ENCODE data around the gene TSPOAP1.

TSPOAP1 gene

DNA sequence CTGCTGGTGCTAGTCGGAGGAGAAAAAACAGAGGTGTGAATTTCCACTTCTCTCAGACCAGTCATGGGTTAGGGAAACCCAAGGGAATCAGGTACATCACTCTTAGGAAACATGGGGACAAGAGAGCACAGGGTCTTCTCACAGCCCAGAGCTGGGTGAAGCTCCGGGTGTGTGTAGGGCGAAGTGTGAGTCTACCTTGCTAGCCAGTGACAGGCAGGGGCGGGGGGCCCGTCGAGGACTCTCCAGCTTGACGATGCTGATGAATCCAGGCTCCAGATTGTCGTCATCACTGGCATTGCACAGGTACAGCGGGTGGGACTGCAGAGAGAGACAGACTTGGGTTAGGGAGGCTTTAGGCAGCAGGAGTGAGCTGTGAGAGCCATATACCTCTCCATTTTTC, 42.1 kb upstream of the TSPOAP1 start:
- H3K27me3 ChIP-seq (ENCODE audit: control insufficient read depth in 5 of 5, insufficient read depth in 4 of 5, low read length in 5 of 5): peaks cover 0 to 2% (median 0%) of the 10 kb centered on the region in 5 donors
- no peak overlapping the region for H3K27ac ChIP-seq (ENCODE audit: low read depth, low read length)
- no peaks in the 10 kb centered on the region for H3K9me3 ChIP-seq (ENCODE audit: control insufficient read depth in 5 of 5, low read length in 5 of 5)
- no peak overlapping the region for H3K9ac ChIP-seq (ENCODE audit: low read length in 5 of 5)
- H3K4me1 ChIP-seq (ENCODE audit: control insufficient read depth in 5 of 5, insufficient read depth in 5 of 5, low read length in 5 of 5): no peaks in the 10 kb centered on the region
- no peaks in the 10 kb centered on the region for H3K36me3 ChIP-seq (ENCODE audit: control insufficient read depth in 5 of 5, insufficient read depth in 5 of 5, low read length in 5 of 5)
- H3K4me3 ChIP-seq (ENCODE audit: low read depth in 1 of 5, low read length in 5 of 5): no peak overlapping the region

DNA sequence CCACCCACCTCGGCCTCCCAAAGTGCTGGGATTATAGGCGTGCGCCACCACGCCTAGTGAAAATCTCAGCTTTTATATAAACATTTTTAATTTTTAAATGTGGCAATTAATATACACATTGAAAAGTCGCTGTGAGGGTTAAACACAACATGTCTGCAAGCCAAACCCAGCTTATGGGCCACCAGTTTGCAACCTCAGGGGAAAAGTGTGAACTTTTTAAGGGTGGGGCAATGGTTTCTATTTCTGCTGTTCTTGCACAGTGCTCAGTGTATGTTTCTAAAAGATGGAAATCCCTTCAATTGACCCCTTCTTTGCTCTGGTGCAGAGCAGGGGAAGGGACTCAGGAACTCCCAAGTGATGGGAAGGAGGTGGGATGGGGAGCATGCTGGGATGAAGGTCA, 41.7 kb upstream of the TSPOAP1 start:
- Histone ChIP-seq H3K27ac (ENCODE audit: low read depth, low read length) (no peak overlapping the region), H3K27me3 (ENCODE audit: control insufficient read depth in 5 of 5, insufficient read depth in 4 of 5, low read length in 5 of 5) (peaks cover 0 to 2% (median 0%) of the 10 kb centered on the region in 5 donors), H3K4me1 (ENCODE audit: control insufficient read depth in 5 of 5, insufficient read depth in 5 of 5, low read length in 5 of 5) (no peaks in the 10 kb centered on the region), H3K4me3 (ENCODE audit: low read depth in 1 of 5, low read length in 5 of 5) (no peak overlapping the region), H3K9ac (ENCODE audit: low read length in 5 of 5) (no peak overlapping the region), H3K36me3 (ENCODE audit: control insufficient read depth in 5 of 5, insufficient read depth in 5 of 5, low read length in 5 of 5) (no peaks in the 10 kb centered on the region), H3K9me3 (ENCODE audit: control insufficient read depth in 5 of 5, low read length in 5 of 5) (no peaks in the 10 kb centered on the region)

DNA sequence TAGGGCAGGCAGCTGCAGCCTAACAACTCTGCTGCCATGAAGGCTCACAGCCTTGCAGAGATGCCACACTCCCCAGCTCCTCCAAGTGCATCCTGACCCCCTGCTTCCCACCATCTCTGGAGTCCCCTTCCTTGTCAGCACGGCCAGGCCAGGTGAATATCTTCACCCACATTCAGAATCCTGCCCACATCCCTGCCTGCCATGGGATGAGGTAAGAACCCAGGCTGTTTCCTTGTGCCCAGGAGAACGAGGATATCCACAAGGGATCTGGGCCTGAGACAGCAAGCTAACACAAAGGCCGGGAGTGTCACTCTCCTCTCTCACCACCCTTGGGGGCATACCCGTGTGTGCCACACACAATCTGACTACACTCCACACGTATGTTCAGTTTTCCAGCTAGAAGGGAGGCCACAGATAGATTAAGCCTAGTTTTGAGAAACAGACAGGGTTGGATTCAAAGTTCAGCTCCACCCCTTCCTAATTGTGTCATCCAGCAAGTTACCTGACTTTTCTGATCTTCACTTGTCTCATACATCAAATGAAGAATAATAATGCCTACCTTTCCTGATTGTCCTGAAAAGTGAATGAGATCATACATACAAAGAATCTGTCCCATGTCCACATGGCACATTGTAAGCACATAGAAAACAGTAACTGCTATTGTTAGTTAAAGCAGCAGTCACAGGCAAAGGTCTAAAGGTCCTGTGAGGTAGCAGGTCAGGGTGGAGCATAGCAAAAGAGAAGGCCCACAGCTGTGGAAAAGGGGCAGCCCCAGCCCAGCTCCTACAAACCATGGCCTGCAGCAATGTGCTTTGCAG, 40.8 kb upstream of the TSPOAP1 start:
- no peak overlapping the region for H3K4me3 ChIP-seq (ENCODE audit: low read depth in 1 of 5, low read length in 5 of 5)
- H3K9me3 ChIP-seq (ENCODE audit: control insufficient read depth in 5 of 5, low read length in 5 of 5): no peaks in the 10 kb centered on the region
- H3K27ac ChIP-seq (ENCODE audit: low read depth, low read length): no peak overlapping the region
- H3K36me3 ChIP-seq (ENCODE audit: control insufficient read depth in 5 of 5, insufficient read depth in 5 of 5, low read length in 5 of 5): no peaks in the 10 kb centered on the region
- H3K27me3 ChIP-seq (ENCODE audit: control insufficient read depth in 5 of 5, insufficient read depth in 4 of 5, low read length in 5 of 5): peaks cover 0 to 3% (median under 1%) of the 10 kb centered on the region in 5 donors
- no peaks in the 10 kb centered on the region for H3K4me1 ChIP-seq (ENCODE audit: control insufficient read depth in 5 of 5, insufficient read depth in 5 of 5, low read length in 5 of 5)
- no peak overlapping the region for H3K9ac ChIP-seq (ENCODE audit: low read length in 5 of 5)

DNA sequence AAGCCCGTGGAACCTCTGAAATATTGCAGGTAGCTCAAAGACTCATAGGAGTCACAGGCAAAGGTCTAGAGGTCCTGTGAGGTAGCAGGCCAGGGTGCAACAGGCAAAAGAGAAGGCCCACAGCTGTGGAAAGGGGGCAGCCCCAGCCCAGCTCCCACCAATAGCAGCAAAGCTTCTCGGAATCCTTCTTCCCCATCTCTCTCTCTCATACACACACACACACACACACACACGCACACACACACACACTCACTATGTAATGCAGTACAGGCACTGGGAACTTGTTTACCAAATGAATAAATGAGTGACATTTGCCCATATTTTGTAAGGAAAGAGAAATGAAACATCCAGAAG, 40.2 kb upstream of the TSPOAP1 start:
- Histone ChIP-seq H3K4me3 (ENCODE audit: low read depth in 1 of 5, low read length in 5 of 5) (no peak overlapping the region), H3K27ac (ENCODE audit: low read depth, low read length) (no peak overlapping the region), H3K4me1 (ENCODE audit: control insufficient read depth in 5 of 5, insufficient read depth in 5 of 5, low read length in 5 of 5) (no peaks in the 10 kb centered on the region), H3K36me3 (ENCODE audit: control insufficient read depth in 5 of 5, insufficient read depth in 5 of 5, low read length in 5 of 5) (no peaks in the 10 kb centered on the region), H3K9me3 (ENCODE audit: control insufficient read depth in 5 of 5, low read length in 5 of 5) (no peaks in the 10 kb centered on the region), H3K9ac (ENCODE audit: low read length in 5 of 5) (no peak overlapping the region), H3K27me3 (ENCODE audit: control insufficient read depth in 5 of 5, insufficient read depth in 4 of 5, low read length in 5 of 5) (peaks cover 0 to 4% (median 3%) of the 10 kb centered on the region in 5 donors)

DNA sequence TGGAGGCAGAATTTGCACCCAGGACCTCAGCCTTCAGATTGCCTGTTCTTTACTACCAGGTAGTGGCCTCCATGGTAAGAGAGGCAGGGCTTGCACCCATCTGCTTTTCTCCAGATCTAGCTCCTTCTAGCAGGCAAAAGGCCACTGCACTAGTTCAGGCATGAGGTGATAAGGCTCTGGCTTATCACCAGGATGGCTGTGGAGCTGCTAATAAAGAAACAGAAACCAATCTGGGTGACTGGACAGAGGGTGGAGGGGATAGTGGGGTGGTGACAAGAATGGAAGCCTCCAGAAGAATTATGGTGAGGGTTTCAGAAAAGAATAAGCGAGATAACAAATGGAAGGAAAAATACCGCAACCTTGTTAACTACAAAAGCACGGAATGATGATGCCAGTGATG, 38.9 kb upstream of the TSPOAP1 start:
- Histone ChIP-seq H3K36me3 (ENCODE audit: control insufficient read depth in 5 of 5, insufficient read depth in 5 of 5, low read length in 5 of 5) (no peaks in the 10 kb centered on the region), H3K9ac (ENCODE audit: low read length in 5 of 5) (no peak overlapping the region), H3K4me3 (ENCODE audit: low read depth in 1 of 5, low read length in 5 of 5) (no peak overlapping the region), H3K9me3 (ENCODE audit: control insufficient read depth in 5 of 5, low read length in 5 of 5) (no peaks in the 10 kb centered on the region), H3K27ac (ENCODE audit: low read depth, low read length) (no peak overlapping the region), H3K27me3 (ENCODE audit: control insufficient read depth in 5 of 5, insufficient read depth in 4 of 5, low read length in 5 of 5) (peaks cover 8 to 11% (median 10%) of the 10 kb centered on the region in 5 donors), H3K4me1 (ENCODE audit: control insufficient read depth in 5 of 5, insufficient read depth in 5 of 5, low read length in 5 of 5) (no peaks in the 10 kb centered on the region)

DNA sequence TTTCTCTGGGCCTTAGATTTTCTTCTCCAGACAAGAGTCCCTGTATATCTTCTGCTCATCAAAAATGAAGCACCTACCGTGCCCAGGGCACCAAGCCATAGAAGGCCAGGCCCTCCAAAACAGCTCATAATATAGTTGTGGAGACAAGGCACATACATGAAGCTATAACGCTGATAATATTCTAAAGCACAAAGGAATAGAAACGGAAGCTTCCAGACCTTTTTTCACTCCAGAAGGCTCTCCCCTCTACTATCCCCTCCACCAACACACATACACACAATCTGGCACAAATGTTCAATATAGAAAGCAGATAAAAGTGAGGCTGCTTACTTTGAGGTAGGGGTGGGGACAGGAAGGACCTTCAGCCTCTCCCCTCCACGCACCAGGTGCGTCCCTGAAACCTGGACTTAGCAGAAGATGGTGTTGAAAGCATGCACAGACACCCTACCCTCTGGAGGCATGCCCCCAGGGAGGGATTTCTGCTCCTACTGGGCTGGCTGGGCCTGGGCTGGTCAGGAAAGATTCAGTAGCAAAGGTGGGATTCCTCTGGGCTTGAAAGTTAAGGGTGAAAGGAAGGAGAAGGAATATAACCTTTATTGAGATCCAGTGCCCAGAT, 37.5 kb upstream of the TSPOAP1 start:
- peaks cover 8 to 11% (median 10%) of the 10 kb centered on the region in 5 donors for H3K27me3 ChIP-seq (ENCODE audit: control insufficient read depth in 5 of 5, insufficient read depth in 4 of 5, low read length in 5 of 5)
- H3K36me3 ChIP-seq (ENCODE audit: control insufficient read depth in 5 of 5, insufficient read depth in 5 of 5, low read length in 5 of 5): no peaks in the 10 kb centered on the region
- H3K27ac ChIP-seq (ENCODE audit: low read depth, low read length): no peak overlapping the region
- H3K9ac ChIP-seq (ENCODE audit: low read length in 5 of 5): no peak overlapping the region
- H3K4me3 ChIP-seq (ENCODE audit: low read depth in 1 of 5, low read length in 5 of 5): no peak overlapping the region
- no peaks in the 10 kb centered on the region for H3K9me3 ChIP-seq (ENCODE audit: control insufficient read depth in 5 of 5, low read length in 5 of 5)
- H3K4me1 ChIP-seq (ENCODE audit: control insufficient read depth in 5 of 5, insufficient read depth in 5 of 5, low read length in 5 of 5): no peaks in the 10 kb centered on the region

DNA sequence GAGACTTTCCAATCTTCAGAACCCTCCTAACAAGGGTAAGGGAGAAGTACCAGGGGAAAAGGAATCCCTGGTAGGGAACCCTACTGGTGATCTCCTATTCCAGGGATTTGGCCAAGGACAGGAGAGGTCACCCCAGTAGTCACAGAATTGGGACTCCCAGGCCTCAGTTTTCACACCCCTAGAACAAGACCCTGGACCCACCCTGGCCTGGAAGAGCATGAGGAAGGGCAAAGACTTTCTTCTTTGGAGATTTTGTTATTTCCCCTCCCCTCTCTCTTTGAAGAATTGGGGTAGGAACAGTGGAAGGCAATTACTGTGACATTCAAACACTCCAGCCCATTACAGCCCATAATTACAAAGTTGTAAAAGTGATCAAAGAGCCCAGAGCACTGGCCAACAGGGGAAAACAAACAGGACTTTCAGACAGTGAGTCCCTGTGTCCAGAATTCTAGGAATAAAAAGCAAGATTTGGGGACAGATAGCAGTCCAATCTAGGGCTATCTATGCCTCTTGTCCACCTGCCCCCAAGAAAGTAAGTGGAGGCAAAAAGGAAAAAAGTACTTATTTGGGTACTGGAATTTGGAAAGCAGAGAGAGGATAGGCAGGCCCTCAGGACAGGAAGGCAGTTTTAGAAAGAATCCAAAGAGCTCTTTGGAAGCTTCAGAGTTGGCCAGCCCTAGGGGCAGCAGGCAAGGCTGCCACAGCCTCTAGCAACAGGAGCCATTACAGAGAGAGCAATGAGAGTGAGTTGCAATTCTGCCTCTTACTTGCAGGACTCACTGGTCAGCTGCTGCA, 36.8 kb upstream of the TSPOAP1 start:
- Histone ChIP-seq H3K36me3 (ENCODE audit: control insufficient read depth in 5 of 5, insufficient read depth in 5 of 5, low read length in 5 of 5) (no peaks in the 10 kb centered on the region), H3K9me3 (ENCODE audit: control insufficient read depth in 5 of 5, low read length in 5 of 5) (no peaks in the 10 kb centered on the region), H3K9ac (ENCODE audit: low read length in 5 of 5) (no peak overlapping the region), H3K4me1 (ENCODE audit: control insufficient read depth in 5 of 5, insufficient read depth in 5 of 5, low read length in 5 of 5) (no peaks in the 10 kb centered on the region), H3K27me3 (ENCODE audit: control insufficient read depth in 5 of 5, insufficient read depth in 4 of 5, low read length in 5 of 5) (peaks cover 8 to 11% (median 10%) of the 10 kb centered on the region in 5 donors), H3K27ac (ENCODE audit: low read depth, low read length) (no peak overlapping the region), H3K4me3 (ENCODE audit: low read depth in 1 of 5, low read length in 5 of 5) (no peak overlapping the region)

DNA sequence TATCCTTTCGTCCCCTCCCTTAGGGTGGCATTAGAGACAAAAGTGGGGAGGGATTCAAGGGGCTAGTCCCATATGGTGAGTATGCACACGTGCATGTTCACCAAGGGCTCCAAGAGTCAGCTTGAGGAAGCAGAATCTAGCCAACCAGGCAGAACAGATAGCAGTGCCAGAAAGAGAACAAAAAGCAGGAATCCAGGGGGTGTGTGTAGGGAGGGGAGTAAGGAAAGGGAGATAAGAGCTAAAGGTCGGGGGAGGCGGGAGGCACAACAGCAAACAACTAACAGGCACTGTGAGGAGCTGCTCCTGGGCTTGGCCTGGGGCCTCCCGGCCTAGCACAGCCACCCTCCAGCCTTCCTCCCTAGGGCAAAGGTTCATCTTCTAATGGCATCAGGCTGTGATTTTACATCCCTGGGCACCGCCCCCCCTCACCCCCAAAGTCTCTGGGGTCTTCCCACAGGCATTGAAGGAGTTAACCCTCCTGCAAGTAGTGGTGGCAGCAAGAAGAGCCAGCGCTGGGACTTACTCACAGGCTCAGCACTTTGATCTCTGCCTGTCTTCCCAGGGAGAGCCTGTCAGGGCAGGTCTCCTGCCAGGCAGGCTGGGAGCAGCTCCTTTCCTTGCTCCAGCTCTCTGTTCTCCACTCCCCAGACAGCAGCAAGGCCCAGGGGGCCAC, 35.8 kb upstream of the TSPOAP1 start:
- Histone ChIP-seq H3K36me3 (ENCODE audit: control insufficient read depth in 5 of 5, insufficient read depth in 5 of 5, low read length in 5 of 5) (no peaks in the 10 kb centered on the region), H3K27ac (ENCODE audit: low read depth, low read length) (no peak overlapping the region), H3K27me3 (ENCODE audit: control insufficient read depth in 5 of 5, insufficient read depth in 4 of 5, low read length in 5 of 5) (peaks cover 8 to 11% (median 10%) of the 10 kb centered on the region in 5 donors), H3K9ac (ENCODE audit: low read length in 5 of 5) (no peak overlapping the region), H3K9me3 (ENCODE audit: control insufficient read depth in 5 of 5, low read length in 5 of 5) (no peaks in the 10 kb centered on the region), H3K4me3 (ENCODE audit: low read depth in 1 of 5, low read length in 5 of 5) (no peak overlapping the region), H3K4me1 (ENCODE audit: control insufficient read depth in 5 of 5, insufficient read depth in 5 of 5, low read length in 5 of 5) (no peaks in the 10 kb centered on the region)

DNA sequence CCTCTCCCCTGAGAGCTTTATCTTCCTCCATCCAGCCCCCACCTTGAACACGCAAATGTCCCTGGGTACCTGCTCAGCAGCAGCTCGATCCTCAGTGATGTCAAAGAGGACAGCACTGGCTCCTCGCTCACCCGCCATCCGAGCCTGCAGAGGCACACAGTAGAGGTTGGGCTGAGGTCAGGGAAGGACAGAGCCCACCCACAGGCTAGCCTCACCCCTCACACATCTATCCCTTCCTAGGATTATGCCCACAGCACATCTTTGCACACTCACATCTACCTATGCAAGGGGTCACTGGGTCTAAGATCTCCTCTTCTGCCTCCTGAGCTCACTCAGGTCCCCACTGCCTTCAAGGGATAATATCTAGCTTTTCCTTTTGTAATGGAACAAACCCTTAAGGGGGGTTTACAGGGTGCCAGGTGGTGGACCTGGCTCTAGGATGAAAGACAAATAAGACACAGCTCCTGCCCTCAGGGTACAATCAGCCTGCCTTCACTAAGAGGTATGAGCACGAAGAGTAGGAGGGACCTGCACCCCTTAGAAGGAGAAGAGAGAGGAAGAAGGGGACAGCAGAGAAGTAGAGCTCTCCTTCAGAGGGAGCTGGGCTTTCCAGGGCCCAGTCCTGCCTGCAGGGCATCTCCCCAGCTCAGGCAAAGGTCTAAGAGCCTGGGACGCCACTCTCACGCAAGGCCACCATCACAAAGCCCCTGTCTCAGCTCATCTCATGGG, 35.0 kb upstream of the TSPOAP1 start:
- Histone ChIP-seq H3K4me1 (ENCODE audit: control insufficient read depth in 5 of 5, insufficient read depth in 5 of 5, low read length in 5 of 5) (no peaks in the 10 kb centered on the region), H3K9me3 (ENCODE audit: control insufficient read depth in 5 of 5, low read length in 5 of 5) (no peaks in the 10 kb centered on the region), H3K27ac (ENCODE audit: low read depth, low read length) (no peak overlapping the region), H3K36me3 (ENCODE audit: control insufficient read depth in 5 of 5, insufficient read depth in 5 of 5, low read length in 5 of 5) (no peaks in the 10 kb centered on the region), H3K4me3 (ENCODE audit: low read depth in 1 of 5, low read length in 5 of 5) (no peak overlapping the region), H3K27me3 (ENCODE audit: control insufficient read depth in 5 of 5, insufficient read depth in 4 of 5, low read length in 5 of 5) (peaks cover 8 to 11% (median 10%) of the 10 kb centered on the region in 5 donors), H3K9ac (ENCODE audit: low read length in 5 of 5) (no peak overlapping the region)

Data from subcutaneous abdominal adipose tissue (tissue), 5 donors.